Renal cortex interstitium (tissue), 11 donors: ENCODE data around the gene MYPOP. TPM values are rescaled to one million over a fixed set of nuclear protein-coding genes. Genes with fewer than 3 reads are reported as not detected.
"Not testable (repeated sequence)": the region's sequence is repeated elsewhere in the genome, so short reads cannot be mapped to it uniquely, and the experiment has no call there.

Experiments used
- DNase-seq, 11 donors: peaks; one replicate each; pipeline ENCODE4 v3.0.0-alpha.2; 2013; ENCODE audit warnings: low read depth in 9 of 11, low spot score in 4 of 11; ENCODE audit errors: extremely low read depth in 1 of 11
- polyA plus RNA-seq, 3 donors: library from polyadenylated mRNA; unstranded; fragments of 120-200 nt; gene quantifications; one replicate each; pipeline ENCODE4 v1.2.1, GENCODE V29; 2013; ENCODE audit not compliant: insufficient read length in 3 of 3

Gene MYPOP
- polyA plus RNA-seq, 3 donors, result 2.8 to 5.9 (median 4.8) TPM

GRCh38 chr19:45876161-45876410 lies 26.3 kb downstream of the MYPOP start:
- no peak for DNase-seq

GRCh38 chr19:45874620-45874966 lies 27.8 kb downstream of the MYPOP start:
- DNase-seq, result no peak

- no peak for DNase-seq
These were observed 29.1 kb downstream of the MYPOP start for GRCh38 chr19:45873219-45873772.

- no peak for DNase-seq
These were observed 30.1 kb downstream of the MYPOP start for GRCh38 chr19:45872095-45872919.

GRCh38 chr19:45870798-45871197 lies 31.6 kb downstream of the MYPOP start:
- DNase-seq, result no peak

- not testable (repeated sequence) for DNase-seq
These were observed 35.2 kb downstream of the MYPOP start for GRCh38 chr19:45867241-45867640.

GRCh38 chr19:45866400-45867176 lies 35.8 kb downstream of the MYPOP start:
- no peak for DNase-seq

- no peak for DNase-seq
These were observed 37.0 kb downstream of the MYPOP start for GRCh38 chr19:45865269-45865948.

- DNase-seq, result no peak
These were observed 37.8 kb downstream of the MYPOP start for GRCh38 chr19:45864629-45865082.

GRCh38 chr19:45863840-45864628 lies 38.4 kb downstream of the MYPOP start, which contains the start of gene FOXA3:
FOXA3 (plus strand) TSS chr19:45864326; CDS start chr19:45864457, 131 bp downstream.
- no peak for DNase-seq

- DNase-seq, result no peak
These were observed 39.0 kb downstream of the MYPOP start for GRCh38 chr19:45863335-45863839.

- peak; percentile 91 to 99 (median 98) for DNase-seq
These were observed 39.7 kb downstream of the MYPOP start, which contains the start of gene SYMPK for GRCh38 chr19:45862564-45863334. SYMPK (minus strand) TSS chr19:45863147; CDS start chr19:45854495, 8,652 bp downstream.

GRCh38 chr19:45862271-45862563 lies 40.2 kb downstream of the MYPOP start:
- DNase-seq, result no peak

- no peak for DNase-seq
These were observed 41.8 kb downstream of the MYPOP start for GRCh38 chr19:45860359-45861259.

- no peak for DNase-seq
These were observed 48.1 kb downstream of the MYPOP start for GRCh38 chr19:45854167-45854778.

GRCh38 chr19:45852983-45853382 lies 49.4 kb downstream of the MYPOP start:
- DNase-seq, result no peak
